GM23338 (cell line): ENCODE data around the gene EP400. TPM values are rescaled to one million over a fixed set of nuclear protein-coding genes. Genes with fewer than 3 reads are reported as not detected.

Experiments used
- ATAC-seq: fragments of 200-7000 bp; cut with Tn5 transposase; 3 replicates; pipeline ENCODE4 v1.9.1; 2020
- DNase-seq: peaks from one replicate; pipeline ENCODE4 v3.0.0-alpha.2; 2015; ENCODE audit warnings: low spot score
- H2AFZ ChIP-seq: fragments of 200-600 bp; sonication (generic); 2 replicates; pipeline ENCODE4 v1.8.0; 2016; ENCODE audit warnings: antibody characterized with exemption, mild to moderate bottlenecking, moderate library complexity
- H3F3A ChIP-seq: fragments of 200-600 bp; sonication (generic); replicated peaks from 2 replicates; pipeline ENCODE4 v1.8.0; 2017; ENCODE audit warnings: antibody characterized with exemption, mixed run types, low read depth
- H3K27ac ChIP-seq: fragments of 200-600 bp; sonication (generic); 2 replicates; pipeline ENCODE4 v1.6.1; 2016; ENCODE audit warnings: low read depth
- H3K27me3 ChIP-seq: fragments of 200-600 bp; sonication (generic); 2 replicates; pipeline ENCODE4 v1.8.0; 2016; ENCODE audit warnings: mild to moderate bottlenecking, mixed run types, moderate library complexity; ENCODE audit not compliant: insufficient read depth
- H3K36me3 ChIP-seq: fragments of 200-600 bp; sonication (generic); 2 replicates; pipeline ENCODE4 v1.8.0; 2016; ENCODE audit warnings: mild to moderate bottlenecking; ENCODE audit not compliant: insufficient read depth
- H3K4me1 ChIP-seq: fragments of 200-600 bp; sonication (generic); 2 replicates; pipeline ENCODE4 v1.8.0; 2016; ENCODE audit warnings: mild to moderate bottlenecking, moderate library complexity; ENCODE audit not compliant: insufficient read depth
- H3K4me2 ChIP-seq: fragments of 200-600 bp; sonication (generic); 2 replicates; pipeline ENCODE4 v1.7.1; 2017; ENCODE audit warnings: mixed run types
- H3K4me3 ChIP-seq: fragments of 200-600 bp; sonication (generic); 2 replicates; pipeline ENCODE4 v1.6.1; 2016; ENCODE audit warnings: mixed run types
- H3K79me2 ChIP-seq: fragments of 200-600 bp; sonication (generic); replicated peaks from 2 replicates; pipeline ENCODE4 v1.8.0; 2017; ENCODE audit warnings: mild to moderate bottlenecking; ENCODE audit not compliant: insufficient read depth
- H3K9me2 ChIP-seq: fragments of 200-600 bp; sonication (generic); 2 replicates; pipeline ENCODE4 v1.8.0; 2017; ENCODE audit not compliant: insufficient read depth
- H4K20me1 ChIP-seq: fragments of 200-600 bp; sonication (generic); replicated peaks from 2 replicates; pipeline ENCODE4 v1.8.0; 2017; ENCODE audit warnings: mild to moderate bottlenecking; ENCODE audit not compliant: insufficient read depth
- H3K27ac Mint-ChIP-seq: 2 replicates; pipeline ENCODE4 v1.8.0; 2020; ENCODE audit warnings: inconsistent platforms, mild to moderate bottlenecking, moderate library complexity, mixed read lengths
- H3K27me3 Mint-ChIP-seq: 3 replicates; pipeline ENCODE4 v1.8.0; 2022; ENCODE audit warnings: low read depth, mild to moderate bottlenecking, moderate library complexity, mixed read lengths, inconsistent platforms; ENCODE audit not compliant: insufficient read depth, poor library complexity
- H3K36me3 Mint-ChIP-seq: 3 replicates; pipeline ENCODE4 v1.8.0; 2021; ENCODE audit warnings: low read depth, mild to moderate bottlenecking, inconsistent platforms, moderate library complexity, mixed read lengths
- H3K4me1 Mint-ChIP-seq: 3 replicates; pipeline ENCODE4 v1.8.0; 2020; ENCODE audit warnings: mild to moderate bottlenecking, inconsistent platforms, mixed read lengths
- H3K4me3 Mint-ChIP-seq: 3 replicates; pipeline ENCODE4 v1.8.0; 2021; ENCODE audit warnings: moderate library complexity, mild to moderate bottlenecking, inconsistent platforms, mixed read lengths
- H3K9me3 Mint-ChIP-seq: 3 replicates; pipeline ENCODE4 v1.8.0; 2020; ENCODE audit warnings: moderate library complexity, mild to moderate bottlenecking, inconsistent platforms, mixed read lengths
- CREB1 ChIP-seq: fragments of 250-450 bp; sonication (Bioruptor Pico); IDR thresholded peaks from 2 replicates; pipeline ENCODE4 v1.5.0; 2020; ENCODE audit warnings: low read depth, mild to moderate bottlenecking, moderate library complexity
- EZH2 ChIP-seq: fragments of 200-600 bp; sonication (generic); IDR thresholded peaks from one replicate; pipeline ENCODE4 v1.8.0; 2017; ENCODE audit warnings: antibody characterized with exemption, mild to moderate bottlenecking, low read depth; ENCODE audit not compliant: unreplicated experiment
- JUNB ChIP-seq: IDR thresholded peaks from one replicate; pipeline ENCODE4 v1.6.1; 2016; ENCODE audit warnings: antibody characterized with exemption; ENCODE audit not compliant: unreplicated experiment
- NANOG ChIP-seq: IDR thresholded peaks from 2 replicates; pipeline ENCODE4 v1.6.1; 2016; ENCODE audit warnings: antibody characterized with exemption, borderline replicate concordance
- POLR2AphosphoS5 ChIP-seq: IDR thresholded peaks from 2 replicates; pipeline ENCODE4 v1.6.1; 2016; ENCODE audit warnings: antibody characterized with exemption, low read depth
- REST ChIP-seq: IDR thresholded peaks from one replicate; pipeline ENCODE4 v1.6.1; 2018; ENCODE audit warnings: antibody characterized with exemption; ENCODE audit not compliant: unreplicated experiment
- ZNF331 ChIP-seq: fragments of 250-450 bp; sonication (Bioruptor Pico); IDR thresholded peaks from 2 replicates; pipeline ENCODE4 v1.5.0; 2020; ENCODE audit warnings: low read depth, mild to moderate bottlenecking, moderate library complexity
- ZNF462 ChIP-seq: fragments of 250-450 bp; sonication (Bioruptor Pico); IDR thresholded peaks from 2 replicates; pipeline ENCODE4 v1.5.0; 2020; ENCODE audit warnings: mild to moderate bottlenecking, moderate library complexity
- polyA plus RNA-seq: library from polyadenylated mRNA; unstranded; fragments of >200 nt; fragmentation: Nextera tagmentation; extraction: Ambion mirVana; gene quantifications from 2 replicates; pipeline ENCODE4 v1.2.1, GENCODE V29; 2016
- total RNA-seq: library from RNA; depleted of rRNA; stranded (reverse); fragments of >200 nt; shearing (Covaris generic); gene quantifications from 2 replicates; pipeline ENCODE4 v1.2.3, GENCODE V29; 2014

EP400 gene
- total and polyA plus RNA-seq, 2 experiments from 2014 or later: 26.3 to 57.2 TPM

- TF ChIP-seq ZNF462 (CRISPR knock-in tag) (no peak), ZNF331 (no peak), POLR2AphosphoS5 (no peak), NANOG (no peak)
These were observed 66.1 kb downstream of the EP400 start (continued) for GRCh38 chr12:132015686-132016430.

GRCh38 chr12:132018193-132018916, 68.6 kb downstream of the EP400 start:
- H3K4me2 ChIP-seq: no peak overlapping the region
- no peaks in the 10 kb centered on the region for H3K9me2 ChIP-seq
- no peaks in the 10 kb centered on the region for H3K79me2 ChIP-seq
- no peak overlapping the region for H2AFZ ChIP-seq
- H3K4me3 ChIP-seq: no peak overlapping the region
- no peaks in the 10 kb centered on the region for H3K9me3 Mint-ChIP-seq
- no peaks in the 10 kb centered on the region for H3K27me3 ChIP-seq
- no peaks in the 10 kb centered on the region for H3K4me1 ChIP-seq
- H3K4me3 Mint-ChIP-seq: no peak overlapping the region
- peak overlapping the region; percentile 50; the same call in 1 of the 2 replicates for H3K27ac Mint-ChIP-seq
- peaks cover 12% of the 10 kb centered on the region for H3K27me3 Mint-ChIP-seq
- no peak for ATAC-seq
- H4K20me1 ChIP-seq: no peaks in the 10 kb centered on the region; the same call in 1 of the 2 replicates
- H3K27ac ChIP-seq: no peak overlapping the region
- peaks cover 26% of the 10 kb centered on the region for H3K36me3 ChIP-seq
- peaks cover 78% of the 10 kb centered on the region for H3K36me3 Mint-ChIP-seq
- no peak for DNase-seq
- no peaks in the 10 kb centered on the region for H3F3A ChIP-seq
- H3K4me1 Mint-ChIP-seq: peaks cover 2% of the 10 kb centered on the region; the same call in 2 of the 3 replicates
- TF ChIP-seq JUNB: no peak
- TF ChIP-seq POLR2AphosphoS5: no peak
- TF ChIP-seq EZH2: no peak
- no peak for TF ChIP-seq REST
- no peak for TF ChIP-seq CREB1 (CRISPR knock-in tag)
- TF ChIP-seq ZNF331: no peak
